HG03159 (cell line): ENCODE data around the gene FHIP1B.
"Not testable (repeated sequence)": the region's sequence is repeated elsewhere in the genome, so short reads cannot be mapped to it uniquely, and the experiment has no call there.

Experiments
- ATAC-seq: cut with Tn5 transposase; IDR thresholded peaks from one replicate; pipeline ENCODE4 v1.9.1; 2021; ENCODE audit warnings: mild to moderate bottlenecking, moderate library complexity; ENCODE audit not compliant: unreplicated experiment

Gene FHIP1B

GRCh38 chr11:6234387-6235107 lies at the start of gene FHIP1B:
TSS of gene FHIP1B (minus strand) at chr11:6234636. CDS start at chr11:6224516, 10,120 bp downstream.
- ATAC-seq, result peak; percentile 94

- no peak for ATAC-seq
Measured at GRCh38 chr11:6283453-6284023, 49.1 kb upstream of the FHIP1B start.

- ATAC-seq, result not testable (repeated sequence)
Measured at GRCh38 chr11:6280809-6281208, 46.4 kb upstream of the FHIP1B start.

DNA sequence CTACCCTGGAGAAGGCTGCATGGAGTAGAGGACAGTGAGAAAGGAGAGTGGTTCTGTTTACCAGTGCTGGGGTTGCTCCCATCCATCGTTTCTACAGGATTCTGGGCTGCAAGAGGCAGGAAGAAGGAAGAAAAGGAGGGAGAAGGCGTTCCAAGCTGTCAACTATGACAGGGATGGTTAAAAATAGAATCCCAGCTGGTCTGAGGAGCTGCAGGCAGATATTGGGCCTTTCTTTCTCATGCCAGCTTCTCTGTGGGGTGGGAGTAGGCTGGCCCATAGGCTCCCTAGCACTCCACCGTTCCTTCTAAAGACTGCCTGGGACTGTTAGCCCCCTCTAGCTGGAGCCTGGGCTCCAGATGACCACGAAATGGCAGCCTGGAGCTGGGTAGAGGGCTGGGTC lies 38.8 kb upstream of the FHIP1B start:
- no peak for ATAC-seq

- ATAC-seq, result no peak
Measured at GRCh38 chr11:6271598-6271997, 37.2 kb upstream of the FHIP1B start.

DNA sequence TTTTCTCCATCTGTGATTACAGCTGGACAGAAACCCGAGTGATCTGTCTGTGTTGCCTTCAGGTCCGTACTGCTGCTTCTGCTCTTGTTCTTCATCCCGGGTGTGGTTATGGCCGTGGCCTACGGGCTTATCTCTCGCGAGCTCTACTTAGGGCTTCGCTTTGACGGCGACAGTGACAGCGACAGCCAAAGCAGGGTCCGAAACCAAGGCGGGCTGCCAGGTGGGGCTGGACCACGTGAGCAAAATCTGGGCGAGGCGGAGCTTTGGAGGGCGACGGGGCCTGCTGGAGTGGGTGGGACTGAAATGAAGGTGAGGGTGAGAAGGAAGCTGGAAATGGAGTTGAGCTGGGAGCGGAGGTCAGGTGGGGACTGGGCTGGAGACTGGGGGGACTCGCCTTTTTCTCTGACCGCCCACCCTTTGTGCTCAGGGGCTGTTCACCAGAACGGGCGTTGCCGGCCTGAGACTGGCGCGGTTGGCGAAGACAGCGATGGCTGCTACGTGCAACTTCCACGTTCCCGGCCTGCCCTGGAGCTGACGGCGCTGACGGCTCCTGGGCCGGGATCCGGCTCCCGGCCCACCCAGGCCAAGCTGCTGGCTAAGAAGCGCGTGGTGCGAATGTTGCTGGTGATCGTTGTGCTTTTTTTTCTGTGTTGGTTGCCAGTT lies 36.3 kb upstream of the FHIP1B start:
- ATAC-seq, result no peak

DNA sequence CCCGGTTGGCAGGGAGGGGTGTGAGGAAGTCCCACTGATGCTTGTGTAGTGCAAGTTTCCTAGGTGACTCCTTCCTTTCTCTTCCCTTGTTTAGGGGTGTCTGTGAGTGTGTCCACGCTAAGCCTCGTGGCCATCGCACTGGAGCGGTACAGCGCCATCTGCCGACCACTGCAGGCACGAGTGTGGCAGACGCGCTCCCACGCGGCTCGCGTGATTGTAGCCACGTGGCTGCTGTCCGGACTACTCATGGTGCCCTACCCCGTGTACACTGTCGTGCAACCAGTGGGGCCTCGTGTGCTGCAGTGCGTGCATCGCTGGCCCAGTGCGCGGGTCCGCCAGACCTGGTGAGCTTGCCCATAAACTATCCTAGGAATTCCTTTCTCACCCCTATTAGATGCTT lies 35.6 kb upstream of the FHIP1B start:
- ATAC-seq, result no peak

GRCh38 chr11:6268820-6269219 lies 34.4 kb upstream of the FHIP1B start:
- no peak for ATAC-seq

DNA sequence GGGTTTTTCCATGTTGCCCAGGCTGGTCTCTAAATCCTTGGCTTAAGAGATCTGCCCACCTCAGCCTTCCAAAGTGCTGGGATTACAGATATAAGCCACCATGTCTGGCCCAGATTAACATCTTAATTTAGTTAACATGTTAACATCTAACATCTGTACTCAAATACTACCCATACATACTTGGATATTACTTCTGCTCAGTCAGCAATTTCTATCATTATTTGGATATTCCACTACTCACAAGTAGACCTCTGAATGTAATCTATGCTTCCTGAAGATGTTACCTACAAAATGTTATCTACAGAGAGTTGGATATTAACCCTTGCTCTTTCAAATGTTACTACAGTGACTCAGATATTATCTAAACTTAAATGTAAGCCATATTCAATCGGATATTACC lies 29.2 kb upstream of the FHIP1B start:
- no peak for ATAC-seq

DNA sequence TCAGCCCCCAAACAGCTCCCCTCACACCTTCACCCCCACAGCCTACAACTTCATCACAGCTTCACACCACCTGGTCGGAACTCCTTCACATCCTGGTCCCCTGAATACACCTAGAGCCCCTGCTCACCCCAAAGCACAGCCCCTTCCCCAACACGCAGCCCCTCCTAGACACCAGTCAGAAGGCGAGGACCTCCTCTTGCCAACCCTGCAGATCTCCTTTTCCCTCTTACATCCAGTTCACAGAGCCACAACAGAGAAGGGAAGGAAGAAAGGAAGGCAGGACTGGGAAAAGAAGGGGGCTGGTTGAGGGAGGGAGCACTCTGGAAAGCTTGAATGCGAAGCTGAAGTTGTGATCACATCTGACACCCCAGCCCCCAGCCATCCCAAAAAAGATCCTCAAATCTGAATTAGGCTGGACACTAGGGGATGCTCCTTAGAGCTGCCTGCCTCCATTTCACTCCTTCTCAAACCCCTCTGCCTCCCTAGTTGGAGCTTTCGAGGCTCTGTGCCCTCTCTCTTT lies 25.8 kb upstream of the FHIP1B start:
- ATAC-seq, result no peak

DNA sequence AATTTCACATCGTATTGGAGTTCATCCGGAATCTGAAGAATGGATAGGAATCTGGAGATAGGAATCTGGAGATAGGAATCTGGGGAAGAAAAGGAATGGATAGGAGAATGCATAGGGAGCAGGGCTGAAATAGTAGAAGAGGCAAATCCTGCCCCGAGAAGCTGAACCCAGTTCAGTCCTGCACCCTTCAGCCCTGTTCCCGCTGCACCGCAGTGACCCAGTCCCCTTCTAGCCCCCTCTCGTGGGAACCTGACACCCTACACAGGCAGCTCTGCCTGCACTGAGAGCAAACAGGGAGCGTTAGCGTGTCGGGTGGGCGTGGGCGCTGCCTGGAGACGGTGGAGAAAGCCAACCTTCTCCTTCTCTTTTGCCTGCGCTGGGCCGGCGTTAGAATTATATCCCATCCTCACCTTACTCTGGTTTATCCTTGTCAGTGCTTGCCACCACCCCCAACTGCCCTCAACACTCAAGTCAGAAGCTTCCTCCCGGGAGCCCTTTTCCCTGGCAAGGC lies 24.2 kb upstream of the FHIP1B start:
- no peak for ATAC-seq

DNA sequence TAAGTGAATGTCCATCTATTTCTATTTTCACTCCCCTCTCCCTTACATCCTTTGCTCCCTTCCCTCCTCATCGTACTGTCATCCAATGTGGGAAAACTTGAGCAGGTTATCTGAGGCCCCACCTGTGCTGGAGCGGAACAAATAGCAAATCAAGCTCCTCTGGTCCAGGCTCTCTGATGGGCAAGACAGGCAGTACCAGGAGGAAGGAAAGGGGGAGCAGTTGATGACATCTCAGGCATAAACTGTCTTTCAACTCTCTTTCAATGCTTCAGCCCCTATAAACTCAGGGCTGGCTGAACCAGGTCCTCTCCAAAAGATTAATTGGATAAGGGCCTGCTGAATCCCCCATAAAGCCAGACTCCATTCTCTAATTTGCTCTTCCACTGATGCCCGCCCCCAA lies 23.7 kb upstream of the FHIP1B start:
- ATAC-seq, result no peak

DNA sequence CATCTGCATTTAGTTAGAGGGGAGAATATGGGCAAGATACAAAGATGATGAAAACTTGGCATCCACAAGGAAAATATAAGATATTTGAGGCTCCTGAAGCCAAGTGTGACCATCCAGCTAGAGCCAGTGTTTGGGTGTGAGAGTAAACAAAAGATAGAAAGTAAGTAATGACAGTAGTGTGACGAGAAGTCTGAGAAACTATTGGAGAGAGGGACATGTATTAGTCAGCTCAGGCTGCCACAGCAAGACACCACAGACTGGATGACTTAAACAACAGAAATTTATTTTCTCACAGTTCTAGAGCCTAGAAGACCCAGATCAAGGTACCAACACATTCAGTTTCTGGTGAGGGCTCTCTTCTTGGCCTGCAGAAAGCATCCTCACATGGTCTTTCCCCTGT lies 18.8 kb upstream of the FHIP1B start:
- peak; percentile 53 for ATAC-seq

- ATAC-seq, result no peak
Measured at GRCh38 chr11:6251990-6252473, 17.6 kb upstream of the FHIP1B start.

GRCh38 chr11:6251120-6251733 lies 16.8 kb upstream of the FHIP1B start:
- ATAC-seq, result peak; percentile 82

DNA sequence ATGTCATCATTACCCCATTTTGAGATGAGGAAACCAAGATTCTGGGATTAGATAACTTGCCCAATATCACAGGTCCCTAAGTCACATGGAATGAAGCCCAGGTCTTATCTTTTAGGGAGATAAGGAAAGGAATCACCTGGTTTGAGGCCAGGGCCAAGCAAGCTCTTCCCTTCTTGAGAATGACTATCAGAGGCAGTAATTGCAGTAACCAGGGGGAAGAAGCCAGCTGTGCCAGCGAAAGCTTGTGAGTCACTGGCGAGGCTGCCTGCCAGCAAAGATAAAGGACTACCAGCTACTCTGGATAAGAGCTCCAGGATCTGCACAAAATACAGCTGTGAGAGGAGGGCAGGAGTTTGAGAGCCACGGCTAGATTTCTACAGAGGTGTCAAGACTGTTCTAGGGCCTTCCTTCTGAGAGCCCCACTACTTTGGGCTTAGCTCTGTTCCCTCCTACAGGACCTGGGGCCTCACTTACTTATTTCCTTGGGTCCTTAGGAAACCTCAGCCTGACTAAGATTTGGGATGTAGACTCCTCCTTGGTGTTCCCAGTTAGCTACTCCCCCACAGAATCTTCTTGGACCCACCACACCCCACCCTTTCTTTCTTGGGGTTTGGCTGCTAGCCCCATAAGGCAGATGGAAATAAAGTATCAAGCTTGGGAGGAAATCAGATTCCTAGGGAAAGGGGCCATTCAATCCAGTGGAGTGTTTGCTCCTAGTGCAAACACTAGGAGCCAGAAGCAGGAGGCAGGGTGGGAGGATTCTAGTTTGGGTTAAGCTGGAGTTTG lies 15.5 kb upstream of the FHIP1B start:
- ATAC-seq, result no peak

DNA sequence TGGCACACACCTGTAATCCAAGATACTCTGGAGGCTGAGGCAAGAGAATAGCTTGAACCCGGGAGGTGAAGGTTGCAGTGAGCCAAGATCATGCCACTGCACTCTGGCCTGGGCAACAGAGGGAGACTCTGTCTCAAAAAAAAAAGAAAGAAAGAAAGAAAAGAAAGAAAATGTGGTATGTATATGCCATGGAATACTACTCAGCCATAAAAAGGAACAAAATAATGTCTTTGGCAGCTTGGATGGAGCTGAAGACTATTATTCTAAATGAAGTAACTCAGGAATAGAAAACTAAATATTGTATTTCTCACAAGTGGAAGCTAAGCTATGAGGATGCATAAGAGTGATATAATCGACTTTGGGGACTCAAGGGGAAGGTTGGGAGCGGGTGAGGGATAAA lies 14.5 kb upstream of the FHIP1B start:
- not testable (repeated sequence) for ATAC-seq

DNA sequence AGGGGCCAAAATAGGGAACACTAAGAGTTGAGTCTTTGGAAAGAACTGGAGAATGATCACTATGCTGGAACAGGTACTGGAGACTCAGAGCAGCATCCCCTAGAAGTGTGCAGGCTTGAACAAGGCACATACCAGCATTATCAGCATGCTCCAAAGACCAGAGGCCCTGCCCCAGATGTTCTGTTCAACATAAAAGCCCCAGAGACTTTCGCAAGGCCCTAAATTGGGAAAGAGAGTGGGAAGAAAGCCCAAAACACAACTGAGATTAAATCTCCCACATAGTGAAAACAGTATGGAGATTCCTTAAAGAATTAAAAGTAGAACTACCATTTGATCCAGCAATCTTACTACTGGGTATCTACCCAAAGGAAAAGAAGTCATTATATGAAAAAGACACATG lies 13.8 kb upstream of the FHIP1B start:
- ATAC-seq, result no peak

DNA sequence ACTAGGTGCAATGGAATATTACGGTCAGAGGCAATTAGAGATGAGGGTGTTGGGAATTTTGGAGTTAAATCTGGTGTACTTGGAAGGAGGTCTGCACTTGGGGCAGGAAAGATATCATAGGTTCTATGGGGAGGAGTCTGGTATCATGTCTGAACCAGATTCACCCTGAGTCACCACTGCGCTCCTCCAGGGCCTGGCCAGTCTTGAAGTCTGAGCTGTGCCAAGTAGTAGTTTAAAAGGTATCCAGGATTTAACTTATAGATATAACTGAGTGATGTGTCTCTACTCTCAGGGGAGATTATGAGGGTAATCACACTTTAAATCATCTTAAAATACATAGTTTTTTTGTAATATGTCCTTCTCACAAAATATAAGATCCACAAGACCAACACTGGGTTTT lies 11.1 kb upstream of the FHIP1B start:
- ATAC-seq, result no peak

DNA sequence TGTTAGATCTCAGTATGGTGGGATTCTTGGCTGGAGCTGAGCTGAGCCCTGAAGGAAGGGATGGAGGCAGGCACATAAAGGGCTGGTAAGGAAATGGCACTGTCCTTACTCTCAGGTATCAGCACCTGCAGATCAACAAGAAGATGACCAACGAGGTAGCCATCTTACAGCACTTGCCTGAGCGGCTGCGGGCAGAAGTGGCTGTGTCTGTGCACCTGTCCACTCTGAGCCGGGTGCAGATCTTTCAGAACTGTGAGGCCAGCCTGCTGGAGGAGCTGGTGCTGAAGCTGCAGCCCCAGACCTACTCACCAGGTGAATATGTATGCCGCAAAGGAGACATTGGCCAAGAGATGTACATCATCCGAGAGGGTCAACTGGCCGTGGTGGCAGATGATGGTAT lies 6.9 kb upstream of the FHIP1B start:
- ATAC-seq, result no peak
